ENCODE measurements around the gene ARL10. TPM values are rescaled to one million over a fixed set of nuclear protein-coding genes. Genes with fewer than 3 reads are reported as not detected.

The ARL10 gene
- total and polyA plus RNA-seq, 4 donors: 0.35 to 2.2 (median 1.5) TPM

DNA sequence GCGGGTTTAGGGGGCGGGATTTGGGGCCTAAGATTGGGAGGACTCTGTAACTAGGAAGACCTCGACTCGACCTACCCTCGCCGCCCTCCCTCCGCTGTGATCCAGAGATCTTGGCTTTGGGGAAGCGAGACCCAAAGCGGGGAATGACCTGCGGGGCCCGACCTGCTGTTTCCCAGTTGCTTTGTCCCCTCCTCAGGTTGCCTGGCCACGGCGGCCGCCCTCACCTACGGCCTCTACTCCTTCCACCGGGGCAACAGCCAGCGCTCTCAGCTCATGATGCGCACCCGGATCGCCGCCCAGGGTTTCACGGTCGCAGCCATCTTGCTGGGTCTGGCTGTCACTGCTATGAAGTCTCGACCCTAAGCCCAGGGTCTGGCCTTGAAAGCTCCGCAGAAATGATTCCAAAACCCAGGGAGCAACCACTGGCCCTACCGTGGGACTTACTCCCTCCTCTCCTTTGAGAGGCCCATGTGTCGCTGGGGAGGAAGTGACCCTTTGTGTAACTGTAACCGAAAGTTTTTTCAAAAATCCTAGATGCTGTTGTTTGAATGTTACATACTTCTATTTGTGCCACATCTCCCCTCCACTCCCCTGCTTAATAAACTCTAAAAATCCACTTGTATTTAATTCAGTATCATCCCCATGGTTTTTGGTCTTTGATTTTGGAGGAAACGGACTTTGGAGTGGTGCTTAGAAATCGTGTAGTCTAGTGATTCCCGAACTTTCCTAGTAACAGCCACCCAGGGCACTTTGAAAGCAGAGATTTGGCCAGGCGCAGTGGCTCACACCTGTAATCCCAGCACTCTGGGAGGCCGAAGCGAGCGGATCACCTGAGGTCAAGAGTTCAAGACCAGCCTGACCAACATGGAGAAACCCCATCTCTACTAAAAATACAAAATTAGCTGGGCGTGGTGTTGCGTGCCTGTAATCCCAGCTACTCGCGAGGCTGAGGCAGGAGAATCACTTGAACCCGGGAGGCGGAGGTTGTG, 24.1 kb downstream of the ARL10 start:
- TF ChIP-seq FOXA1 (IDR thresholded peaks at IDR 0.05) (no peak), JUND (IDR thresholded peaks at IDR 0.05) (peak in 1 of 2 donors; percentile 12), HNF4A (conservative IDR thresholded peaks at IDR 0.05) (peak; percentile 5 to 60), YY1 (IDR thresholded peaks at IDR 0.05) (peak; percentile 91), TAF1 (conservative IDR thresholded peaks at IDR 0.05) (peak; percentile 63), RXRA (IDR thresholded peaks at IDR 0.05) (peak in 1 of 2 donors; percentile 25), RAD21 (IDR thresholded peaks at IDR 0.05) (peak in 1 of 2 donors; percentile 39), SP1 (IDR thresholded peaks at IDR 0.05) (peak; percentile 6)
- TF ChIP-seq, protein P1, sequence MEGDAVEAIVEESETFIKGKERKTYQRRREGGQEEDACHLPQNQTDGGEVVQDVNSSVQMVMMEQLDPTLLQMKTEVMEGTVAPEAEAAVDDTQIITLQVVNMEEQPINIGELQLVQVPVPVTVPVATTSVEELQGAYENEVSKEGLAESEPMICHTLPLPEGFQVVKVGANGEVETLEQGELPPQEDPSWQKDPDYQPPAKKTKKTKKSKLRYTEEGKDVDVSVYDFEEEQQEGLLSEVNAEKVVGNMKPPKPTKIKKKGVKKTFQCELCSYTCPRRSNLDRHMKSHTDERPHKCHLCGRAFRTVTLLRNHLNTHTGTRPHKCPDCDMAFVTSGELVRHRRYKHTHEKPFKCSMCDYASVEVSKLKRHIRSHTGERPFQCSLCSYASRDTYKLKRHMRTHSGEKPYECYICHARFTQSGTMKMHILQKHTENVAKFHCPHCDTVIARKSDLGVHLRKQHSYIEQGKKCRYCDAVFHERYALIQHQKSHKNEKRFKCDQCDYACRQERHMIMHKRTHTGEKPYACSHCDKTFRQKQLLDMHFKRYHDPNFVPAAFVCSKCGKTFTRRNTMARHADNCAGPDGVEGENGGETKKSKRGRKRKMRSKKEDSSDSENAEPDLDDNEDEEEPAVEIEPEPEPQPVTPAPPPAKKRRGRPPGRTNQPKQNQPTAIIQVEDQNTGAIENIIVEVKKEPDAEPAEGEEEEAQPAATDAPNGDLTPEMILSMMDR (IDR thresholded peaks at IDR 0.05; ENCODE audit: low read depth, low read length, missing input control): no peak
- Histone ChIP-seq H3K27ac (ENCODE audit: low read depth in 1 of 2, low read length in 2 of 2) (peak overlapping the region; percentile 90 to 94), H3K4me1 (ENCODE audit: control insufficient read depth in 4 of 4, insufficient read depth in 4 of 4, low read length in 3 of 4) (peaks cover 5 to 26% (median 16%) of the 10 kb centered on the region in 4 donors), H3K36me3 (ENCODE audit: control insufficient read depth in 4 of 4, insufficient read depth in 3 of 4, low read depth in 1 of 4, low read length in 3 of 4) (peaks cover 5 to 23% (median 13%) of the 10 kb centered on the region in 4 donors), H3K27me3 (ENCODE audit: control insufficient read depth in 4 of 4, insufficient read depth in 4 of 4, low read length in 3 of 4) (no peaks in the 10 kb centered on the region), H3K4me3 (ENCODE audit: low read depth in 1 of 3, low read length in 3 of 3) (peak overlapping the region; percentile 73 to 88 (median 86)), H3K9me3 (ENCODE audit: control insufficient read depth in 4 of 4, low read length in 3 of 4) (no peaks in the 10 kb centered on the region), H3K9ac (ENCODE audit: low read depth in 1 of 2, low read length in 2 of 2) (peak overlapping the region; percentile 84 to 89)
- WGBS: 22% methylated on average over 41 of the region's 41 CpGs
- DNase-seq (ENCODE audit: low spot score): no peak

DNA sequence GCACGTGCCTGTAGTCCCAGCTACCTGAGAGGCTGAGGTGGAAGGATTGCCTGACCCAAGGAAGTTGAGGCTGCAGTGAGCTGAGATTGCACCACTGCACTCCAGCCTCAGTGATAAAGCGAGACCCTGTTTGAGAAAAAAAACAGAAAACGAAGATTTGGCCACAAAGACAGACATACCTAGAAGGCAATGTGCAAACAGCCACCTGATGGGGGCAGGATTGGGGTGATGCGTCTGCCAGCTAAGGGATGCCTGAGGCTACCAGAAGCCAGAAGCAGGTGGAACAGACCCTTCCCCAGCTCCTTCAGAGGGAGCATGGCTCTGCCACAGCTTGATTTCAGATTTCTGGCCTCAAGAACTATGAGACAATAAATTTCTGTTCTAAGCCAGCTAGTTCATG, 26.2 kb downstream of the ARL10 start:
- no peak overlapping the region for H3K9ac ChIP-seq (ENCODE audit: low read depth in 1 of 2, low read length in 2 of 2)
- H3K4me1 ChIP-seq (ENCODE audit: control insufficient read depth in 4 of 4, insufficient read depth in 4 of 4, low read length in 3 of 4): peaks cover 5 to 23% (median 15%) of the 10 kb centered on the region in 4 donors
- H3K27me3 ChIP-seq (ENCODE audit: control insufficient read depth in 4 of 4, insufficient read depth in 4 of 4, low read length in 3 of 4): no peaks in the 10 kb centered on the region
- TF ChIP-seq, protein P2, sequence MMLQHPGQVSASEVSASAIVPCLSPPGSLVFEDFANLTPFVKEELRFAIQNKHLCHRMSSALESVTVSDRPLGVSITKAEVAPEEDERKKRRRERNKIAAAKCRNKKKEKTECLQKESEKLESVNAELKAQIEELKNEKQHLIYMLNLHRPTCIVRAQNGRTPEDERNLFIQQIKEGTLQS (IDR thresholded peaks at IDR 0.05): no peak
- TF ChIP-seq, protein P3, sequence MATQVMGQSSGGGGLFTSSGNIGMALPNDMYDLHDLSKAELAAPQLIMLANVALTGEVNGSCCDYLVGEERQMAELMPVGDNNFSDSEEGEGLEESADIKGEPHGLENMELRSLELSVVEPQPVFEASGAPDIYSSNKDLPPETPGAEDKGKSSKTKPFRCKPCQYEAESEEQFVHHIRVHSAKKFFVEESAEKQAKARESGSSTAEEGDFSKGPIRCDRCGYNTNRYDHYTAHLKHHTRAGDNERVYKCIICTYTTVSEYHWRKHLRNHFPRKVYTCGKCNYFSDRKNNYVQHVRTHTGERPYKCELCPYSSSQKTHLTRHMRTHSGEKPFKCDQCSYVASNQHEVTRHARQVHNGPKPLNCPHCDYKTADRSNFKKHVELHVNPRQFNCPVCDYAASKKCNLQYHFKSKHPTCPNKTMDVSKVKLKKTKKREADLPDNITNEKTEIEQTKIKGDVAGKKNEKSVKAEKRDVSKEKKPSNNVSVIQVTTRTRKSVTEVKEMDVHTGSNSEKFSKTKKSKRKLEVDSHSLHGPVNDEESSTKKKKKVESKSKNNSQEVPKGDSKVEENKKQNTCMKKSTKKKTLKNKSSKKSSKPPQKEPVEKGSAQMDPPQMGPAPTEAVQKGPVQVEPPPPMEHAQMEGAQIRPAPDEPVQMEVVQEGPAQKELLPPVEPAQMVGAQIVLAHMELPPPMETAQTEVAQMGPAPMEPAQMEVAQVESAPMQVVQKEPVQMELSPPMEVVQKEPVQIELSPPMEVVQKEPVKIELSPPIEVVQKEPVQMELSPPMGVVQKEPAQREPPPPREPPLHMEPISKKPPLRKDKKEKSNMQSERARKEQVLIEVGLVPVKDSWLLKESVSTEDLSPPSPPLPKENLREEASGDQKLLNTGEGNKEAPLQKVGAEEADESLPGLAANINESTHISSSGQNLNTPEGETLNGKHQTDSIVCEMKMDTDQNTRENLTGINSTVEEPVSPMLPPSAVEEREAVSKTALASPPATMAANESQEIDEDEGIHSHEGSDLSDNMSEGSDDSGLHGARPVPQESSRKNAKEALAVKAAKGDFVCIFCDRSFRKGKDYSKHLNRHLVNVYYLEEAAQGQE (IDR thresholded peaks at IDR 0.05): no peak
- TF ChIP-seq HNF4A (conservative IDR thresholded peaks at IDR 0.05): no peak
- TF ChIP-seq, protein P1 (IDR thresholded peaks at IDR 0.05; ENCODE audit: low read depth, low read length, missing input control): no peak
- 95% methylated on average over 4 of the region's 4 CpGs for WGBS
- H3K9me3 ChIP-seq (ENCODE audit: control insufficient read depth in 4 of 4, low read length in 3 of 4): no peaks in the 10 kb centered on the region
- DNase-seq (ENCODE audit: low spot score): no peak
- peaks cover 0 to 14% (median 6%) of the 10 kb centered on the region in 4 donors for H3K36me3 ChIP-seq (ENCODE audit: control insufficient read depth in 4 of 4, insufficient read depth in 3 of 4, low read depth in 1 of 4, low read length in 3 of 4)
- H3K27ac ChIP-seq (ENCODE audit: low read depth in 1 of 2, low read length in 2 of 2): no peak overlapping the region
- H3K4me3 ChIP-seq (ENCODE audit: low read depth in 1 of 3, low read length in 3 of 3): no peak overlapping the region
